A549 (cell line): ENCODE data around the gene SLC16A6. TPM values are rescaled to one million over a fixed set of nuclear protein-coding genes. Genes with fewer than 3 reads are reported as not detected.
"Not testable (repeated sequence)": the region's sequence is repeated elsewhere in the genome, so short reads cannot be mapped to it uniquely, and the experiment has no call there.

Source experiments
- ATAC-seq, 2 experiments: fragments of 200-7000 bp in 1 of 2; fragments of >200 bp in 1 of 2; cut with Nextera tagmentation in 1 of 2; cut with Tn5 transposase in 1 of 2; 3 replicates each; pipeline versions ENCODE4 v1.8.0 to v1.9.1; 2018 to 2020; ENCODE audit warnings: mild to moderate bottlenecking in 1 of 2, moderate library complexity in 1 of 2
- CTCF ChIA-PET: fragments of 300-600 bp; sonication (Branson Sonifier 250); formaldehyde crosslinking; extraction: SDS; loops from one replicate; lab custom pipeline; 2021; ENCODE audit warnings: antibody characterized with exemption, inconsistent platforms; lab: Yijun Ruan, JAX
- POLR2A ChIA-PET: fragments of 350-600 bp; formaldehyde crosslinking; extraction: SDS; loops from one replicate; lab custom pipeline; 2021; ENCODE audit warnings: antibody characterized with exemption, inconsistent platforms; lab: Yijun Ruan, JAX
- DNase-seq, 2 experiments: peaks; one replicate each; pipeline versions ENCODE4 v3.0.0 to v3.0.0-alpha.2; 2011 to 2016; ENCODE audit warnings: low read depth in 1 of 2, low spot score in 1 of 2
- FAIRE-seq: peaks from 2 replicates; lab custom pipeline; 2011; peaks lifted over from hg19 to GRCh38; lab: Jason Lieb, UNC
- H3K27ac ChIP-seq, 2 experiments: fragments of >200 bp; sonication (Bioruptor Twin); formaldehyde crosslinking; 3 replicates each; pipeline ENCODE4 v1.5.1; 2016 to 2017
- H3K4me1 ChIP-seq: fragments of >200 bp; sonication (Bioruptor Twin); formaldehyde crosslinking; 3 replicates; pipeline ENCODE4 v1.6.1; 2016
- H3K4me2 ChIP-seq: fragments of >200 bp; sonication (Bioruptor Twin); formaldehyde crosslinking; 3 replicates; pipeline ENCODE4 v1.6.1; 2016
- H3K4me3 ChIP-seq: fragments of >200 bp; sonication (Bioruptor Twin); formaldehyde crosslinking; 3 replicates; pipeline ENCODE4 v1.5.1; 2016
- H3K9me3 ChIP-seq: fragments of >200 bp; sonication (Bioruptor Twin); formaldehyde crosslinking; 3 replicates; pipeline ENCODE4 v1.6.1; 2016
- HEYL ChIP-seq: fragments of 250-450 bp; sonication (Bioruptor Pico); IDR thresholded peaks from 2 replicates; pipeline ENCODE4 v1.8.0; 2021; ENCODE audit warnings: mild to moderate bottlenecking, moderate library complexity
- HOXB5 ChIP-seq: fragments of 250-450 bp; sonication (Bioruptor Pico); IDR thresholded peaks from 2 replicates; pipeline ENCODE4 v1.5.0; 2020; ENCODE audit warnings: mild to moderate bottlenecking, moderate library complexity
- KDM5A ChIP-seq: fragments of 200-600 bp; sonication (generic); IDR thresholded peaks from 2 replicates; pipeline ENCODE4 v1.6.1; 2016; ENCODE audit warnings: antibody characterized with exemption, mild to moderate bottlenecking
- MAFK ChIP-seq: fragments of 450-650 bp; IDR thresholded peaks from 2 replicates; pipeline ENCODE4 v1.6.1; 2014; ENCODE audit not compliant: partially characterized antibody
- MYC ChIP-seq: IDR thresholded peaks from 2 replicates; pipeline ENCODE4 v1.6.1; 2012; ENCODE audit warnings: mild to moderate bottlenecking, inconsistent platforms, low read length, improper control_type of control experiment, borderline replicate concordance
- NPAS2 ChIP-seq: fragments of 250-450 bp; sonication (Bioruptor Pico); IDR thresholded peaks from 2 replicates; pipeline ENCODE4 v1.8.0; 2022; ENCODE audit warnings: mild to moderate bottlenecking, moderate library complexity, borderline replicate concordance
- PHF8 ChIP-seq: fragments of 200-600 bp; sonication (generic); IDR thresholded peaks from 2 replicates; pipeline ENCODE4 v1.6.1; 2016; ENCODE audit warnings: low read depth, mild to moderate bottlenecking, antibody characterized with exemption, moderate library complexity, borderline replicate concordance
- POLR2AphosphoS2 ChIP-seq: conservative IDR thresholded peaks from 2 replicates; pipeline ENCODE4 v1.6.1; 2012; ENCODE audit warnings: low read length, improper control_type of control experiment, inconsistent platforms
- RAD21 ChIP-seq, 2 experiments: fragments of >200 bp in 1 of 2; sonication (Bioruptor Twin) in 1 of 2; formaldehyde crosslinking in 1 of 2; IDR thresholded peaks in 1 of 2; conservative IDR thresholded peaks in 1 of 2; 2 replicates in 1 of 2; 3 replicates in 1 of 2; pipeline ENCODE4 v1.6.1; 2012 to 2018; ENCODE audit warnings: inconsistent platforms in 1 of 2
- RARB ChIP-seq: fragments of 250-450 bp; sonication (Bioruptor Pico); IDR thresholded peaks from 2 replicates; pipeline ENCODE4 v1.8.0; 2021; ENCODE audit warnings: mild to moderate bottlenecking, moderate library complexity
- RCOR1 ChIP-seq: fragments of 150-350 bp; IDR thresholded peaks from 2 replicates; pipeline ENCODE4 v1.6.1; 2014; ENCODE audit warnings: antibody characterized with exemption, low read length, low read depth
- TFCP2L1 ChIP-seq: fragments of 250-450 bp; sonication (Bioruptor Pico); IDR thresholded peaks from 2 replicates; pipeline ENCODE4 v1.5.0; 2021; ENCODE audit warnings: mild to moderate bottlenecking
- ZSCAN20 ChIP-seq: fragments of 250-450 bp; sonication (Bioruptor Pico); IDR thresholded peaks from 2 replicates; pipeline ENCODE4 v1.8.0; 2022; ENCODE audit warnings: mild to moderate bottlenecking, moderate library complexity
- WGBS: methylation state at CpG from one replicate; pipeline ENCODE4 v1.1.6; 2017; ENCODE audit errors: missing lambda C conversion rate; 5-methylcytosine and 5-hydroxymethylcytosine counted together
- polyA plus RNA-seq, 4 experiments: library from polyadenylated mRNA; depleted of rRNA in 3 of 4; stranded (reverse); fragments of >200 nt; fragmentation: RNase III in 1 of 4; extraction: RNeasy Plus Mini Kit Qiagen cat#74134 plus additional on column Dnase treatment in 1 of 4; gene quantifications; 2 replicates in 3 of 4; 3 replicates in 1 of 4; pipeline ENCODE4 v1.2.3, GENCODE V29; 2011 to 2017
- TF ChIP-seq, protein P1 (sequence below): fragments of >200 bp; sonication (Bioruptor Twin); formaldehyde crosslinking; IDR thresholded peaks from 3 replicates; pipeline ENCODE4 v1.5.1; 2016
- TF ChIP-seq, protein P2 (sequence below): IDR thresholded peaks from 2 replicates; pipeline ENCODE4 v1.6.1; 2012
- TF ChIP-seq, protein P3 (sequence below): fragments of 450-650 bp; IDR thresholded peaks from 2 replicates; pipeline ENCODE4 v1.6.1; 2014; ENCODE audit warnings: antibody characterized with exemption
- TF ChIP-seq, protein P4 (sequence below): IDR thresholded peaks from 2 replicates; pipeline ENCODE4 v1.6.1; 2012; ENCODE audit warnings: low read depth, borderline replicate concordance
- TF ChIP-seq, protein P5 (sequence below): fragments of 250-450 bp; sonication (Bioruptor Pico); IDR thresholded peaks from 2 replicates; pipeline ENCODE4 v1.5.0; 2021; ENCODE audit warnings: mild to moderate bottlenecking, moderate library complexity, borderline replicate concordance

SLC16A6 gene
- polyA plus RNA-seq, 2 of the 4 experiments (the other 2 are of a cell fraction): 0.17 to 0.52 TPM

DNA sequence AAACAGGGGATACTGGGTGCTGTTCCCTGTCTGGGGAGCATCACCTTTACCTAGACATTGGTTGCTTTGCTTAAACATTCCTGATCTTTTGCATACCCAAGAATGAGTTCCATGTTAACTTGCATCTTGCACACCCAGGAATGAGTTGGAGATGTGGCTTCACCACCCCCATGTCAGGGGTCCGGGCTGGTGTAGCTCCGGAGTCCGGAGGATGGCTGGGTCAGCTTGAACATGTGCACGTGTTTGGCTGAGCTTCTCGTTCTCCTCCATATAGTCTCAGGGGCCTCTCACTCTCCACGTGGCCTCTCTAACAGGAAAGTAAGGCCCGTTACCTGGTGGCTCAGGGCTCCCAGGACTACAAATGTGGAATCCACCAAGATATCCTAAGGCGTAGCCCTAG lies 61.3 kb downstream of the SLC16A6 start (continued):
- TF ChIP-seq, protein P1, sequence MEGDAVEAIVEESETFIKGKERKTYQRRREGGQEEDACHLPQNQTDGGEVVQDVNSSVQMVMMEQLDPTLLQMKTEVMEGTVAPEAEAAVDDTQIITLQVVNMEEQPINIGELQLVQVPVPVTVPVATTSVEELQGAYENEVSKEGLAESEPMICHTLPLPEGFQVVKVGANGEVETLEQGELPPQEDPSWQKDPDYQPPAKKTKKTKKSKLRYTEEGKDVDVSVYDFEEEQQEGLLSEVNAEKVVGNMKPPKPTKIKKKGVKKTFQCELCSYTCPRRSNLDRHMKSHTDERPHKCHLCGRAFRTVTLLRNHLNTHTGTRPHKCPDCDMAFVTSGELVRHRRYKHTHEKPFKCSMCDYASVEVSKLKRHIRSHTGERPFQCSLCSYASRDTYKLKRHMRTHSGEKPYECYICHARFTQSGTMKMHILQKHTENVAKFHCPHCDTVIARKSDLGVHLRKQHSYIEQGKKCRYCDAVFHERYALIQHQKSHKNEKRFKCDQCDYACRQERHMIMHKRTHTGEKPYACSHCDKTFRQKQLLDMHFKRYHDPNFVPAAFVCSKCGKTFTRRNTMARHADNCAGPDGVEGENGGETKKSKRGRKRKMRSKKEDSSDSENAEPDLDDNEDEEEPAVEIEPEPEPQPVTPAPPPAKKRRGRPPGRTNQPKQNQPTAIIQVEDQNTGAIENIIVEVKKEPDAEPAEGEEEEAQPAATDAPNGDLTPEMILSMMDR: no peak
- no peak for TF ChIP-seq HEYL (CRISPR knock-in tag)
- TF ChIP-seq RAD21 (conservative IDR thresholded peaks at IDR 0.05 in 1 of 2, IDR thresholded peaks at IDR 0.05 in 1 of 2): no peak
- TF ChIP-seq, all 56 proteins: peak for 0

DNA sequence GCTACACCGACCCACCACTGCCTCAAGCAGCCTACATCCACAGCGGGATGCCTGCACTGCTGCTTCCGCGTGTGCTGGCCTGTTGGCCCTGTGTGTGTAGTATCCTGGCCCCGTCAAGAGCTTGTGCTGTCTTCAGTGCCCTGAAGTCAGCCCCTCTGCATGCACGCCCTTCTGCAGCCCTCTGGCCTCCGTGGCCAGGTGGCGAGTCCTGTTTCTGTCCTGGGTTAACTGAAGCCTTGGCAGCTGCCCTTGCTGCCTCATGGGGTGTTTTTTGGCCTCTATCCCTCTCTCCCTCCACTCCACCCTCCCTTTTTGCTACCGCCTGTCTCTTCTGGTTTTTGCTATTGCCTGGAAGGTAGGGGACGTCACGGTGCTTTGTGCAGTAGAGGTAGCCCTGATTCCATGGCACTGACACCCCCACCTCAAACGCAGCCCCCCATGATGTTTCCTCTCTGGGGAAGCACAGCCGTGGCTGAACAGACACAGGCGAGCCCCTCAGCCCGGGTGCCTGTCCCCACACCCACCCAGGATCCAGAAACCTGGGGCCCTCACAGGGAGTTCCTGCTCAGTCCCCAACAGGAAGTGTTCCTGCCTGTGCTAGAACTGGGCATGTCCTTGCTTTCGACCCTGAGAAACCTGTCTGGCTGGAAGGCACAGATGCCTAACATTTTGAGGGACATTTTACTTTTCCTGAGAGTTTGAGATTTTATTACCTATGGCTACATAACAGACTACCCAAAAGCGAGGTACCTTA lies 61.9 kb downstream of the SLC16A6 start:
- Histone ChIP-seq H3K27ac (no peak overlapping the region), H3K4me2 (no peak overlapping the region), H3K4me1 (0 out of 3 replicates have a peak, but pooled peaks cover 4% of the 10 kb centered on the region), H3K4me3 (no peak overlapping the region), H3K9me3 (no peaks in the 10 kb centered on the region)
- ATAC-seq (peak; percentile 29 to 36; a peak in 3 of 6 replicates), DNase-seq (no peak), FAIRE-seq (no peak)
- 77% methylated on average over 14 of the region's 17 CpGs for WGBS
- CTCF ChIA-PET: interaction anchor here (0.6 to 1.0 kb wide), 3 partner anchors 9 to 59 kb away, joined by 3 read pairs; no protein-coding TSS in a partner anchor
- POLR2A ChIA-PET: no interaction called here
- TF ChIP-seq KDM5A: no peak
- no peak for TF ChIP-seq MYC
- TF ChIP-seq NPAS2 (CRISPR knock-in tag): no peak
- TF ChIP-seq MAFK: no peak
- TF ChIP-seq POLR2AphosphoS2: no peak
- no peak for TF ChIP-seq TFCP2L1 (CRISPR knock-in tag)
- TF ChIP-seq, protein P2, sequence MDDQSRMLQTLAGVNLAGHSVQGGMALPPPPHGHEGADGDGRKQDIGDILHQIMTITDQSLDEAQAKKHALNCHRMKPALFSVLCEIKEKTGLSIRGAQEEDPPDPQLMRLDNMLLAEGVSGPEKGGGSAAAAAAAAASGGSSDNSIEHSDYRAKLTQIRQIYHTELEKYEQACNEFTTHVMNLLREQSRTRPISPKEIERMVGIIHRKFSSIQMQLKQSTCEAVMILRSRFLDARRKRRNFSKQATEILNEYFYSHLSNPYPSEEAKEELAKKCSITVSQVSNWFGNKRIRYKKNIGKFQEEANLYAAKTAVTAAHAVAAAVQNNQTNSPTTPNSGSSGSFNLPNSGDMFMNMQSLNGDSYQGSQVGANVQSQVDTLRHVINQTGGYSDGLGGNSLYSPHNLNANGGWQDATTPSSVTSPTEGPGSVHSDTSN: no peak
- TF ChIP-seq RARB (CRISPR knock-in tag): no peak
- TF ChIP-seq, protein P3, sequence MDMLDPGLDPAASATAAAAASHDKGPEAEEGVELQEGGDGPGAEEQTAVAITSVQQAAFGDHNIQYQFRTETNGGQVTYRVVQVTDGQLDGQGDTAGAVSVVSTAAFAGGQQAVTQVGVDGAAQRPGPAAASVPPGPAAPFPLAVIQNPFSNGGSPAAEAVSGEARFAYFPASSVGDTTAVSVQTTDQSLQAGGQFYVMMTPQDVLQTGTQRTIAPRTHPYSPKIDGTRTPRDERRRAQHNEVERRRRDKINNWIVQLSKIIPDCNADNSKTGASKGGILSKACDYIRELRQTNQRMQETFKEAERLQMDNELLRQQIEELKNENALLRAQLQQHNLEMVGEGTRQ: no peak
- TF ChIP-seq ZSCAN20 (CRISPR knock-in tag): no peak
- no peak for TF ChIP-seq PHF8
- TF ChIP-seq, protein P4, sequence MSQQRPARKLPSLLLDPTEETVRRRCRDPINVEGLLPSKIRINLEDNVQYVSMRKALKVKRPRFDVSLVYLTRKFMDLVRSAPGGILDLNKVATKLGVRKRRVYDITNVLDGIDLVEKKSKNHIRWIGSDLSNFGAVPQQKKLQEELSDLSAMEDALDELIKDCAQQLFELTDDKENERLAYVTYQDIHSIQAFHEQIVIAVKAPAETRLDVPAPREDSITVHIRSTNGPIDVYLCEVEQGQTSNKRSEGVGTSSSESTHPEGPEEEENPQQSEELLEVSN: no peak
- TF ChIP-seq RCOR1: no peak
- TF ChIP-seq, protein P5, sequence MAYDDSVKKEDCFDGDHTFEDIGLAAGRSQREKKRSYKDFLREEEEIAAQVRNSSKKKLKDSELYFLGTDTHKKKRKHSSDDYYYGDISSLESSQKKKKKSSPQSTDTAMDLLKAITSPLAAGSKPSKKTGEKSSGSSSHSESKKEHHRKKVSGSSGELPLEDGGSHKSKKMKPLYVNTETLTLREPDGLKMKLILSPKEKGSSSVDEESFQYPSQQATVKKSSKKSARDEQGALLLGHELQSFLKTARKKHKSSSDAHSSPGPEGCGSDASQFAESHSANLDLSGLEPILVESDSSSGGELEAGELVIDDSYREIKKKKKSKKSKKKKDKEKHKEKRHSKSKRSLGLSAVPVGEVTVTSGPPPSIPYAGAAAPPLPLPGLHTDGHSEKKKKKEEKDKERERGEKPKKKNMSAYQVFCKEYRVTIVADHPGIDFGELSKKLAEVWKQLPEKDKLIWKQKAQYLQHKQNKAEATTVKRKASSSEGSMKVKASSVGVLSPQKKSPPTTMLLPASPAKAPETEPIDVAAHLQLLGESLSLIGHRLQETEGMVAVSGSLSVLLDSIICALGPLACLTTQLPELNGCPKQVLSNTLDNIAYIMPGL (CRISPR knock-in tag): no peak
- TF ChIP-seq, protein P1: no peak
- TF ChIP-seq HOXB5 (CRISPR knock-in tag): no peak

DNA sequence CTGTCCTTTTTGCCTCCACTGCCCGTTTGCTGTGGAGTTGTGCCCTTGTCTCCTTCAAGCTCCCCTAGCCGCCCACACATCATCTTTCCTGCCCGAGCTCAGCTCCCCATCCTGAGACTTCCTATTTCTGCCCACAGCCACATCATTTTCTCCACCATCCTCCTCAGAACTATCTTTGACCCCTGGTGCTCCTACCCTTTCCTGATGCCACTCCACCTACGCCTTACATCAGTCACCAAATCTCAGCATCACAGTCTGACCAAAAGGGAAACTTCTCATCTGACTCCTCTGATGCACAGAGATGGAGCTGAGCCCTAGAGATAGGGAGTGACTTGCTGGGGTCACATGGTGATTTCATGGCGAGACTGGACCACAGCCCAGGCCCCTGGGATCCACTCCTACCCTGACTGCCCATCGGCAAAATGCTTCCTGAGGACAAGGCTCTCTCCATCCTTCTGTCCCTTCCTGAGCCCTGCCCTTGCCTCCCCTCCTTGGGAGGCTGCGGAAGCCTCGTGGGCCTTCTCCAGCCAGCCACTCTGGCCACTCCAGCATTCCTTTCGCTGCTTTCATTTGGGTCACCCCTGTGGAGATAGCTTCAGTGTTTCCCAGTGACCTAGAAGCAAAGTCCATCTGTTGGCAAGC lies 62.8 kb downstream of the SLC16A6 start:
- CTCF ChIA-PET: interaction anchor here (1.0 kb wide), 1 partner anchor 10 kb away, joined by 3 read pairs; no protein-coding TSS in a partner anchor
- POLR2A ChIA-PET: not testable (repeated sequence)
- 77% methylated on average over 9 of the region's 9 CpGs for WGBS

DNA sequence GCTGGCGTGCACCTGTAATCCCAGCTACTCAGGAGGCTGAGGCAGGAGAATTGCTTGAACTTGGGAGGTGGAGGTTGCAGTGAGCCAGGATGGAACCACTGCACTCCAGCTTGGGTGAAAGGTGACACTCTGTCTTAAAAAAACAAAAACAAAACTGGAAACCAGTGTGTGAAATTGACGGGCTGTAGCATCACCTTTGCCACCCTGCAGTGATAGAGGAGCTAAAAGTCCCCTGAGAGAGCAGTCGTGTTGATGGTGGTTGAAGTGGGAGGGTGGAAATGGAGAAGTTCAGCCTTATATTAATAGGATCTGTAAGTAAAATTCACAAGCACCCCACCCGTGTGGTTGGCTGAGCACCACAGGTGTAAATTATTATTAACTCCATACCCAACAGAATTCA lies 65.9 kb downstream of the SLC16A6 start:
- FAIRE-seq, H3K4me3 ChIP-seq, H3K27ac ChIP-seq, POLR2A ChIA-PET, DNase-seq, H3K4me2 ChIP-seq, H3K9me3 ChIP-seq, H3K4me1 ChIP-seq, ATAC-seq: not testable (repeated sequence)
- 57% methylated on average over 4 of the region's 4 CpGs for WGBS
- CTCF ChIA-PET: interaction anchor here (0.9 to 1.8 kb wide), 5 partner anchors 8 to 52 kb away, joined by 3 to 5 read pairs (median 5); no protein-coding TSS in a partner anchor

More for the DNA sequence above, 62.8 kb downstream of the SLC16A6 start:
- H3K27ac ChIP-seq, H3K4me1 ChIP-seq, ATAC-seq, FAIRE-seq, DNase-seq, H3K4me3 ChIP-seq, H3K9me3 ChIP-seq, H3K4me2 ChIP-seq: not testable (repeated sequence)
